ENCODE data around the gene DPP6.

DNA sequence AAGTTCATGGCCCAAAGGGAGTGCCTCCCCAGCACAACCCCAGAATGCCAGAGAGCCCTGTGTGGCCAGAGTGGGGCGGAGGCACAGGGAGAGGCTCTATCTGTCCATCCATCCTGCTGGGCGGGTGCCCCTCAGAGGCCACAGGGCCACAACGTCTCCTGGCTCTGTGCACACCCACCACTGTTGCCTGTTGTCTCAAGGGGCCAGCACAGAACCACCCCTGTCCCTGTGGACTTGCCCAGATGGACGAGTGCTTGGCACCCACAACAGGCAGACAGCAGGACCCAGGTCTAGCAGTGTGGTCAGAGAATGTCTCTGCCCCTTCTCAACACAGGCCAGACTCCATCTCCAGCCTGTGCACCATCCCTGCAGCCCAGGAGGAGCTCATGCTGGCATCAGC is 857.9 kb downstream of the DPP6 start:
- TF ChIP-seq, protein P1, sequence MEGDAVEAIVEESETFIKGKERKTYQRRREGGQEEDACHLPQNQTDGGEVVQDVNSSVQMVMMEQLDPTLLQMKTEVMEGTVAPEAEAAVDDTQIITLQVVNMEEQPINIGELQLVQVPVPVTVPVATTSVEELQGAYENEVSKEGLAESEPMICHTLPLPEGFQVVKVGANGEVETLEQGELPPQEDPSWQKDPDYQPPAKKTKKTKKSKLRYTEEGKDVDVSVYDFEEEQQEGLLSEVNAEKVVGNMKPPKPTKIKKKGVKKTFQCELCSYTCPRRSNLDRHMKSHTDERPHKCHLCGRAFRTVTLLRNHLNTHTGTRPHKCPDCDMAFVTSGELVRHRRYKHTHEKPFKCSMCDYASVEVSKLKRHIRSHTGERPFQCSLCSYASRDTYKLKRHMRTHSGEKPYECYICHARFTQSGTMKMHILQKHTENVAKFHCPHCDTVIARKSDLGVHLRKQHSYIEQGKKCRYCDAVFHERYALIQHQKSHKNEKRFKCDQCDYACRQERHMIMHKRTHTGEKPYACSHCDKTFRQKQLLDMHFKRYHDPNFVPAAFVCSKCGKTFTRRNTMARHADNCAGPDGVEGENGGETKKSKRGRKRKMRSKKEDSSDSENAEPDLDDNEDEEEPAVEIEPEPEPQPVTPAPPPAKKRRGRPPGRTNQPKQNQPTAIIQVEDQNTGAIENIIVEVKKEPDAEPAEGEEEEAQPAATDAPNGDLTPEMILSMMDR (IDR thresholded peaks at IDR 0.05 in 8 of 11, conservative IDR thresholded peaks at IDR 0.05 in 3 of 11), result no peak
- TF ChIP-seq POLR2A (IDR thresholded peaks at IDR 0.05), result no peak
